Stimulated activated effector memory CD8-positive, alpha-beta T cell treated with anti-CD3 and anti-CD28 coated beads, Interleukin-12 subunit alpha, Interleukin-12 subunit beta, amount 100 ng/mL, for 72 hours (primary cell): ENCODE measurements around the gene BOD1L1.

ENCODE experiments used
- ATAC-seq: fragments of 150-1000 bp; cut with Tn5 transposase; 2 replicates; pipeline ENCODE4 v1.10.0; 2021
- DNase-seq, 2 donors: peaks; one replicate each; pipeline ENCODE4 v3.0.0; 2021 to 2022; ENCODE audit warnings: low spot score in 2 of 2
- H3K27ac Mint-ChIP-seq: one replicate; pipeline ENCODE4 v1.8.0; 2022; ENCODE audit warnings: mild to moderate bottlenecking, mixed read lengths
- H3K36me3 Mint-ChIP-seq: one replicate; pipeline ENCODE4 v1.8.0; 2022; ENCODE audit warnings: mild to moderate bottlenecking, mixed read lengths
- H3K4me1 Mint-ChIP-seq: one replicate; pipeline ENCODE4 v1.8.0; 2022; ENCODE audit warnings: mixed read lengths
- H3K4me3 Mint-ChIP-seq: one replicate; pipeline ENCODE4 v1.8.0; 2022; ENCODE audit warnings: mild to moderate bottlenecking, mixed read lengths
- H3K9me3 Mint-ChIP-seq: one replicate; pipeline ENCODE4 v1.8.0; 2022; ENCODE audit warnings: mixed read lengths

Gene BOD1L1

DNA sequence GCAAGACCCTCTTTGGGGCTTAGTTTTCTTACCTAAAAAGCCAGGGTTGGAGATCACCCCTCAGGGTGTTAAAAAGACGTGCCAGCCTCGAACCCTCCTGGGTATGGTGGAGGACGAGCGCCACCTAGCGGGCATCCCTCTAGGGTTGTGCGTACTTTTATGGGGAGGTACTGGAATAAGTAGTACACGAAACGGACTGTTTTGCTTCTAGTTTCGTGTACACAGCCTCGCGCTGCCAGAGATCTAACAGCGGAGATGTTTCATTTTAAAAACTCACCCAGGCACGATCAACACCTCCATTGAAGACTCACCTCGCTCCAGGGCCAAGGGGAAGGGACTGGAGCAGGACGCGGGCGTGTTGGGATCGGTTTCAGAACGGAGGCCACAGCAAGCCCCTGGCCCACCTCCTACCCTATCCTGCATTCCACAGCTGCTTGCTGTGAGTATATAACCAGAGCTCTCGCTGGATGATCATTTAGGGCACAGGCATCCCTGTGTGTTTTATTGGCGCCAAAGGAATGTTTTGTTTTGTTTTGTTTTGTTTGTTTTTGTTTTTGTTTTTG lies 78.5 kb downstream of the BOD1L1 start:
- no peaks in the 10 kb centered on the region for H3K9me3 Mint-ChIP-seq
- DNase-seq (peak; percentile 78 to 91), ATAC-seq (peak; percentile 81)
- H3K36me3 Mint-ChIP-seq: peaks cover 16% of the 10 kb centered on the region
- H3K4me1 Mint-ChIP-seq: peaks cover 28% of the 10 kb centered on the region
- H3K27ac Mint-ChIP-seq: no peak overlapping the region
- H3K4me3 Mint-ChIP-seq: peak overlapping the region; percentile 58

GRCh38 chr4:13548059-13548983 lies 79.2 kb downstream of the BOD1L1 start:
- H3K9me3 Mint-ChIP-seq: no peaks in the 10 kb centered on the region
- ATAC-seq (peak; percentile 3), DNase-seq (no peak)
- H3K27ac Mint-ChIP-seq: no peak overlapping the region
- peak overlapping the region; percentile 76 for H3K4me3 Mint-ChIP-seq
- peaks cover 31% of the 10 kb centered on the region for H3K4me1 Mint-ChIP-seq
- H3K36me3 Mint-ChIP-seq: peaks cover 16% of the 10 kb centered on the region

GRCh38 chr4:13547485-13548041 lies 80.0 kb downstream of the BOD1L1 start:
- DNase-seq: no peak
- H3K36me3 Mint-ChIP-seq: peaks cover 16% of the 10 kb centered on the region
- ATAC-seq: no peak
- peak overlapping the region; percentile 76 for H3K4me3 Mint-ChIP-seq
- H3K9me3 Mint-ChIP-seq: no peaks in the 10 kb centered on the region
- peaks cover 38% of the 10 kb centered on the region for H3K4me1 Mint-ChIP-seq
- H3K27ac Mint-ChIP-seq: no peak overlapping the region

DNA sequence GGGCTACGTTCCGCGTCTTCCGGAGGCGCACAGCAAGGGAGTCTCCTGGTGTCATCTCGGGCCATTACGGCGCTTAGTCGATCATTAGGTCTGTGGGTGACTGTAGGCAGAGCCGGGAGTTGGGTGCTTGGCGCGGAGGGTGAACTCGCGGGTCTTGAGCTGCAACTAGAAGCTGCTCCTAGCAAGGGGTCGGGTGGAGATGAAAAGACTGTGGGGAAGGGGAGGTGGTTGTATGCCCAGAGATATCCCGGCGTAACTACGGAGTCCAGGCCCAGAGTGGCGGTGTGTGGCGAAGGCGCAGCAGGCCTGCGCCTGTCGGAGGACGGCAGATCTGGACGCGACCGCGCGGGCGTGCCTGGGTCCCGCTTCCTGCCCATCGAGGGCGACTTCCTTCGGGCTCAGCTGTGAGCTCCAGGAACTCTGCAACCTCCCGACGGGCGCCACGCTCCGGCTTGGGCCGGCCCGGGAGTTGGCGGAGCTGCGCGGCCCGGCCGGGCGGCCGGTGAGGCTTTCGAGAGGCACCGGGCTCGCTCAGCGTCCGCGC lies 80.5 kb downstream of the BOD1L1 start:
- Mint-ChIP-seq H3K4me3 (peak overlapping the region; percentile 76), H3K4me1 (peaks cover 38% of the 10 kb centered on the region), H3K27ac (peak overlapping the region; percentile 60), H3K9me3 (no peaks in the 10 kb centered on the region), H3K36me3 (peaks cover 16% of the 10 kb centered on the region)
- ATAC-seq: no peak
- no peak for DNase-seq

- Mint-ChIP-seq H3K27ac (peak overlapping the region; percentile 60), H3K4me3 (peak overlapping the region; percentile 76), H3K4me1 (peaks cover 38% of the 10 kb centered on the region), H3K9me3 (no peaks in the 10 kb centered on the region), H3K36me3 (peaks cover 16% of the 10 kb centered on the region)
- ATAC-seq: no peak
- DNase-seq: no peak
Measured at GRCh38 chr4:13546142-13546940, 81.2 kb downstream of the BOD1L1 start.

- DNase-seq (no peak), ATAC-seq (no peak)
- H3K4me1 Mint-ChIP-seq: peaks cover 38% of the 10 kb centered on the region
- H3K36me3 Mint-ChIP-seq: peaks cover 16% of the 10 kb centered on the region
- H3K4me3 Mint-ChIP-seq: peak overlapping the region; percentile 78
- peak overlapping the region; percentile 43 for H3K27ac Mint-ChIP-seq
- no peaks in the 10 kb centered on the region for H3K9me3 Mint-ChIP-seq
Measured at GRCh38 chr4:13545394-13545808, 82.1 kb downstream of the BOD1L1 start.

DNA sequence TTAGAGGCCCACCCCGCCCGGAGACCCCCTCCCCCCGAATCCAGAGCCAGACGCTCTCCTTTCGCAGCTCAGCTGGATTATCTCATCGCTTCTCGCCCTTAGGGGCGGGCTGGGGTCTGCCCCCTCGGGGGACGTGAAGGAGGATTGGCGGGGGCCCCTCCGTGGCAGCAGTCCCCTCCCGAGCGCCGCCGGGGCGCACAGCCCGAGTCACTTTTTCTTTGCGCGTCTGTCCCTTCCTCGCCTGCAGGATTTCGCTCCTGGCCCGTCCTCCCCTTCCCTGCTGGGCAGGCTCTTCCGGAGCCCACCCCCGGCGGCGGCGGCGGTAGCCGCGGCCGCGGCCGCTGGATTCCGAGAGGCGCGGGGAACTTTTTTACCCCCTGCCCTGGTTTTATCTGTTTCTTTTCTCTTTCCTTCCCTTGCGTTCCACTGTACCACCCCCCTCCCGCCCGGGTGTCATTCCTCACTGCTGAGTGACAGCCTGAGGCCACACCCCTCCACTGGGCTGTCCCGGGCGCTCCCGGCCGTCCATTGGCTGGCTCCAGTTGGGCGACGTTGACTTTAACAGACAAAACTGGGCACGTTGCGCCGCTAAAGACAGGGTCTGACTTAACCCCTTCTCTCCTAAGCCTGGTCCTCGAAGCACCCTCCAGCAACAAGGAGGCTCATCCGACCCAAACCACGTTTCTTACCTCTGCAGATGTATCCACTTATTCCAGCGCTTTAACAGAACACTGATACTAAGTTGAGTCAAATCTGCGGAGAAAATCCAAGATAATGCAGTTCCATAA lies 82.7 kb downstream of the BOD1L1 start:
- peak; percentile 71 for ATAC-seq

GRCh38 chr4:13543839-13544605 lies 83.5 kb downstream of the BOD1L1 start, which contains the start of gene NKX3-2:
Gene NKX3-2, minus strand, starts transcription at chr4:13544508. Its CDS starts 94 bp downstream, at chr4:13544414.
- Mint-ChIP-seq H3K36me3 (peaks cover 16% of the 10 kb centered on the region), H3K9me3 (no peaks in the 10 kb centered on the region), H3K27ac (peak within 1 kb of the TSS; percentile 43), H3K4me3 (peak within 1 kb of the TSS; percentile 78), H3K4me1 (peaks cover 37% of the 10 kb centered on the region)
- ATAC-seq (peak; percentile 9), DNase-seq (no peak)

More for the DNA sequence above, 82.7 kb downstream of the BOD1L1 start:
- H3K36me3 Mint-ChIP-seq: peaks cover 16% of the 10 kb centered on the region
- peak overlapping the region; percentile 43 for H3K27ac Mint-ChIP-seq
- H3K4me1 Mint-ChIP-seq: peaks cover 38% of the 10 kb centered on the region
- DNase-seq: no peak
- H3K9me3 Mint-ChIP-seq: no peaks in the 10 kb centered on the region
- H3K4me3 Mint-ChIP-seq: peak overlapping the region; percentile 78

DNA sequence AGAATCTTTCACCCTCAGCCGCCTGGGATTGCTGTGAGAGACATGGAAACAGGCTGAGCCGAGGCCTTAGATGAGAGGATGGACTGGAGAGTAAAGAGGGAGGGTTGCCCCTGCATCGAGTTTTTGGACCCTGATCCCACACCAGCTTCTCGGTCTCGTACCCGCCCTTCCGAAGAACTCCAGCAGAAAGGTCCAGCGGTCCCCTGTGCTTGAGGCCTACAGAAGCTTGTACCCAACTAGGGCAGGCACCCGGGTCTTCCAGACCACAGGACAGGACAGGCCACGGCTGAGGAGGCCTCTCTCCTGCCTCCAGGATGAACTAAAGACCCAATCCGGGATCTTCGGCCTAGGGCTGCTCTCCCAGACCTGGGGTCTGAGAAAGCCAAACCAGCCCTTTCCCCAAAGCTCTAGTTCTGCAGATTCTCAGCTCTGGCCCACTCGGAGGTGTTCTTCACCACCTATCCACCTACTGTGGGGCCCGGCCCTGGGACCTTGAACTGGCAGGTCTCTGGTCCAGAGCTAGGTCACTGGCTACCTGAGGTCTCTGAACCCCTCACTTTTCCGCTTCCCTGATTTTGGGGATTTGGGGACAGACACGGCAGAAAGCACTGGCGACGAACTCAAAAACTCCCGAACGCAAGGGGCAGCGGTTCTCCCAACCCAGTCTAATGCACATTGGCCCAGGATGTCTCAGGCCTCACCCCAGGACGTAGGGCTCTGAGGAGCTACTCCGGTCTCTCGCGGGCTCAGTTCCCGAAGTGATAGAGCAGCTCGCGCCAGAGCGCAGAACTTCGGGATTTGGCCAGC lies 84.3 kb downstream of the BOD1L1 start:
- no peak overlapping the region for H3K27ac Mint-ChIP-seq
- H3K4me3 Mint-ChIP-seq: peak overlapping the region; percentile 78
- H3K4me1 Mint-ChIP-seq: peaks cover 39% of the 10 kb centered on the region
- DNase-seq (no peak), ATAC-seq (no peak)
- peaks cover 4% of the 10 kb centered on the region for H3K9me3 Mint-ChIP-seq
- H3K36me3 Mint-ChIP-seq: peaks cover 21% of the 10 kb centered on the region

- ATAC-seq (peak; percentile 2), DNase-seq (no peak)
- H3K27ac Mint-ChIP-seq: no peak overlapping the region
- peaks cover 42% of the 10 kb centered on the region for H3K4me1 Mint-ChIP-seq
- H3K36me3 Mint-ChIP-seq: peaks cover 21% of the 10 kb centered on the region
- peaks cover 6% of the 10 kb centered on the region for H3K9me3 Mint-ChIP-seq
- H3K4me3 Mint-ChIP-seq: peak overlapping the region; percentile 78
Measured at GRCh38 chr4:13542577-13543031, 84.9 kb downstream of the BOD1L1 start.

DNA sequence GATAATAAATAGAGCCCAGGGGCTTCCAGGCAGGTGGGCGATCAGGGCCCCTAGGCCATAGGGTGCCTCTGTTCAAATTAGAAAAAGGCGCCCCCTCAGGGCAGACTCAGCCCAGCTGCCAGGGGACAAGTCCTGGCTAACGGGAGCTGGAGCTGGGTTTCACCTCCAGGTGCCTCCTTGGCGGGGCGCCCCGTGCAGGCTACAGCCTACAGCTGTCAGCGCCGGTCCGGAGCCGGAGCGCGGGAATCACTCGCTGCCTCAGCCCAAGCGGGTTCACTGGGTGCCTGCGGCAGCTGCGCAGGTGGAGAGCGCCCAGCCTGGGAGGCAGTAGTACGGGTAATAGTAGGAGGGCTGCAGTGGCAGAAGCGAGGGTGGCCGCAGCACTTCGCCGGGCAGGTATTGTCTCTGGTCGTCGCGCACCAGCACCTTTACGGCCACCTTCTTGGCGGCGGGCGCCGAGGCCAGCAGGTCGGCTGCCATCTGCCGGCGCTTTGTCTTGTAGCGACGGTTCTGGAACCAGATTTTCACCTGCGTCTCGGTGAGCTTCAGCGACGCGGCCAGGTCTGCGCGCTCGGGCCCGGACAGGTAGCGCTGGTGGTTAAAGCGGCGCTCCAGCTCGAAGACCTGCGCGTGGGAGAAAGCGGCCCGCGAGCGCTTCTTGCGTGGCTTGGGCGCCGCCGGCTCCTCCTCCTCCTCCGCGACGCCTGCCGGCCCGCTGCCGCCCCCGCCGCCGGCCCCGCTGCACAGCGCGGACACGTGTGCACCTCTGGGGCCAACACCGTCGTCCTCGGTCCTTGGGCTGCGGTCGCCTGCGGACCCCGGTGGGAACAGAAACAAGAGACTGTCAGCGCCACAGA lies 85.6 kb downstream of the BOD1L1 start:
- Mint-ChIP-seq H3K36me3 (peaks cover 19% of the 10 kb centered on the region), H3K9me3 (peaks cover 6% of the 10 kb centered on the region), H3K27ac (no peak overlapping the region), H3K4me3 (peak overlapping the region; percentile 78), H3K4me1 (peaks cover 40% of the 10 kb centered on the region)
- ATAC-seq: peak; percentile 3
- DNase-seq: peak in 1 of 2 donors; percentile 53

- Mint-ChIP-seq H3K9me3 (peaks cover 6% of the 10 kb centered on the region), H3K27ac (no peak overlapping the region), H3K36me3 (peaks cover 11% of the 10 kb centered on the region), H3K4me3 (no peak overlapping the region), H3K4me1 (peaks cover 32% of the 10 kb centered on the region)
- DNase-seq (no peak), ATAC-seq (no peak)
Measured at GRCh38 chr4:13541176-13541604, 86.3 kb downstream of the BOD1L1 start.
